K562 (cell line): ENCODE measurements around the gene P4HTM. TPM values are rescaled to one million over a fixed set of nuclear protein-coding genes. Genes with fewer than 3 reads are reported as not detected.

Experiments
- ATAC-seq: fragments of 200-7000 bp; cut with Tn5 transposase; 3 replicates; pipeline ENCODE4 v1.9.1; 2020; ENCODE audit warnings: moderate library complexity
- BruUV-seq: library from RNA; stranded (reverse); fragments of 400-500 nt; replicated peaks from 2 replicates; lab custom pipeline; 2021; lab: Mats Ljungman, UMichigan
- CTCF ChIA-PET: fragments of 300-600 bp; formaldehyde crosslinking; extraction: SDS; loops from one replicate; lab custom pipeline; 2021; ENCODE audit warnings: low intra/inter-chr PET ratio; lab: Yijun Ruan, JAX
- POLR2A ChIA-PET: fragments of 300-600, 350-650 bp; sonication (Branson Sonifier 250); formaldehyde crosslinking; extraction: SDS; loops from one replicate; lab custom pipeline; 2021; ENCODE audit warnings: antibody characterized with exemption, inconsistent platforms; lab: Yijun Ruan, JAX
- DNase-seq, 4 experiments: peaks; one replicate each; pipeline versions ENCODE4 v3.0.0 to v3.0.0-alpha.2; 2011 to 2018; ENCODE audit warnings: low spot score in 3 of 4, mixed read lengths in 3 of 4; ENCODE audit errors: extremely low read depth in 1 of 4
- FAIRE-seq: peaks from 2 replicates; lab custom pipeline; 2011; peaks lifted over from hg19 to GRCh38; lab: Jason Lieb, UNC
- H2AFZ ChIP-seq: 2 replicates; pipeline ENCODE4 v1.6.0; 2011; ENCODE audit warnings: low read depth, low read length, control low read depth, inconsistent platforms
- H3K27ac ChIP-seq: fragments of 200-600 bp; 3 replicates; pipeline ENCODE4 v1.8.0; 2011; ENCODE audit warnings: low read depth, mild to moderate bottlenecking, control low read depth, inconsistent platforms, low read length, moderate library complexity, mixed read lengths; ENCODE audit errors: extremely low read depth
- H3K27me3 ChIP-seq, 2 experiments: fragments of 300-600 bp in 1 of 2; 2 replicates in 1 of 2; 3 replicates in 1 of 2; pipeline versions ENCODE4 v1.6.0 to v1.8.0; 2011; ENCODE audit warnings: inconsistent platforms in 2 of 2, low read length in 2 of 2, mild to moderate bottlenecking in 1 of 2, mixed read lengths in 1 of 2, moderate library complexity in 1 of 2; ENCODE audit not compliant: control insufficient read depth in 2 of 2, insufficient read depth in 2 of 2
- H3K36me3 ChIP-seq: fragments of 300-600 bp; 3 replicates; pipeline ENCODE4 v1.8.0; 2011; ENCODE audit warnings: mild to moderate bottlenecking, low read length, inconsistent platforms; ENCODE audit not compliant: control insufficient read depth, insufficient read depth
- H3K4me1 ChIP-seq, 2 experiments: fragments of 200-600 bp in 1 of 2; replicated peaks in 1 of 2; 2 replicates in 1 of 2; 3 replicates in 1 of 2; pipeline versions ENCODE4 v1.5.1 to v1.8.0; 2011; ENCODE audit warnings: inconsistent platforms in 2 of 2, low read length in 2 of 2, mild to moderate bottlenecking in 1 of 2, mixed read lengths in 1 of 2, moderate library complexity in 1 of 2; ENCODE audit not compliant: control insufficient read depth in 2 of 2, insufficient read depth in 2 of 2
- H3K4me2 ChIP-seq: 2 replicates; pipeline ENCODE4 v1.6.1; 2011; ENCODE audit warnings: low read length, control low read depth, inconsistent platforms, mixed read lengths; ENCODE audit not compliant: insufficient read depth
- H3K4me3 ChIP-seq: fragments of 200-600 bp; sonication (generic), shearing (Covaris generic); 2 replicates; pipeline ENCODE4 v1.5.1; 2016; ENCODE audit warnings: control low read depth, inconsistent platforms
- H3K79me2 ChIP-seq: fragments of 200-600 bp; 3 replicates; pipeline ENCODE4 v1.8.0; 2011; ENCODE audit warnings: low read length, inconsistent platforms; ENCODE audit not compliant: control insufficient read depth, insufficient read depth
- H3K9ac ChIP-seq, 2 experiments: 2 replicates each; pipeline versions ENCODE4 v1.6.0 to v1.6.1; 2011; ENCODE audit warnings: low read depth in 2 of 2, low read length in 2 of 2, control low read depth in 1 of 2, inconsistent platforms in 1 of 2, mild to moderate bottlenecking in 1 of 2, mixed read lengths in 1 of 2; ENCODE audit not compliant: insufficient read depth in 1 of 2
- H3K9me1 ChIP-seq: one replicate; pipeline ENCODE4 v1.6.0; 2011; ENCODE audit warnings: inconsistent platforms, mild to moderate bottlenecking, low read length, moderate library complexity; ENCODE audit not compliant: control insufficient read depth, insufficient read depth
- H3K9me3 ChIP-seq: replicated peaks from 2 replicates; pipeline ENCODE4 v1.5.1; 2011; ENCODE audit warnings: low read depth, low read length, inconsistent platforms; ENCODE audit not compliant: control insufficient read depth, insufficient read depth
- H4K20me1 ChIP-seq: replicated peaks from 2 replicates; pipeline ENCODE4 v1.6.1; 2011; ENCODE audit warnings: low read length, inconsistent platforms, mixed read lengths; ENCODE audit not compliant: control insufficient read depth, insufficient read depth
- ARID2 ChIP-seq: fragments of 450-650 bp; IDR thresholded peaks from 2 replicates; pipeline ENCODE4 v1.6.1; 2017; ENCODE audit warnings: antibody characterized with exemption, mild to moderate bottlenecking
- RFX1 ChIP-seq: fragments of 450-650 bp; IDR thresholded peaks from 2 replicates; pipeline ENCODE4 v1.6.1; 2016; ENCODE audit warnings: mild to moderate bottlenecking, moderate library complexity
- ZFP36 ChIP-seq: fragments of 150-350 bp; IDR thresholded peaks from 2 replicates; pipeline ENCODE4 v1.6.1; 2018; ENCODE audit warnings: low read length, low read depth; ENCODE audit not compliant: partially characterized antibody
- ZNF318 ChIP-seq, 2 experiments: fragments of 450-650 bp; IDR thresholded peaks; 2 replicates each; pipeline ENCODE4 v1.6.1; 2016; ENCODE audit warnings: mild to moderate bottlenecking in 2 of 2, borderline replicate concordance in 1 of 2, low read depth in 1 of 2, moderate library complexity in 1 of 2
- WGBS: fragments of 100-300 bp; shearing (Covaris generic); methylation state at CpG from one replicate; pipeline ENCODE4 v1.1.6; 2016; ENCODE audit warnings: low coverage, mixed read lengths; ENCODE audit not compliant: insufficient coverage; ENCODE audit errors: missing lambda C conversion rate; 5-methylcytosine and 5-hydroxymethylcytosine counted together
- in situ Hi-C: fragments of 300-500 bp; cut with MboI; formaldehyde crosslinking; loops from 4 replicates; pipeline ENCODE4 v1.15.0; 2018; ENCODE audit warnings: inconsistent platforms, mixed read lengths
- intact Hi-C: fragments of 100-400 bp; cut with micrococcal nuclease; formaldehyde crosslinking; loops from 2 replicates; pipeline ENCODE4 v1.14.2; 2022
- polyA plus RNA-seq, 8 experiments: library from polyadenylated mRNA; depleted of rRNA in 4 of 8; stranded (reverse) in 5 of 8; unstranded in 3 of 8; fragments of >200 nt; fragmentation: Nextera tagmentation in 2 of 8; fragmentation: Illumina TruSeq in 1 of 8; extraction: Ambion mirVana in 2 of 8; extraction: Trizol in 1 of 8; gene quantifications; 2 replicates each; pipeline versions ENCODE4 v1.2.1 to v1.2.3, GENCODE V29; 2011 to 2014; ENCODE audit warnings: inconsistent platforms in 1 of 8, missing spikeins in 1 of 8
- total RNA-seq, 7 experiments: library from RNA; depleted of rRNA in 6 of 7; stranded (reverse); fragments of >200 nt in 6 of 7; fragmentation: Illumina TruSeq in 2 of 7; extraction: Trizol in 2 of 7; gene quantifications; 2 replicates each; pipeline versions ENCODE4 v1.2.1 to v1.2.3, GENCODE V29; 2011 to 2021; ENCODE audit warnings: low replicate concordance in 1 of 7
- TF ChIP-seq, protein P1 (sequence below), 2 experiments: fragments of 250-450 bp in 1 of 2; fragments of 450-650 bp in 1 of 2; sonication (Bioruptor Pico) in 1 of 2; IDR thresholded peaks; 2 replicates each; pipeline versions ENCODE4 v1.6.1 to v1.8.0; 2016 to 2021; ENCODE audit warnings: mild to moderate bottlenecking in 2 of 2, moderate library complexity in 2 of 2, missing compliant biosample characterization in 1 of 2, missing genetic modification characterization in 1 of 2
- TF ChIP-seq, protein P2 (sequence below): conservative IDR thresholded peaks from 2 replicates; pipeline ENCODE4 v1.6.1; 2011; ENCODE audit warnings: low read depth, mild to moderate bottlenecking, low read length; ENCODE audit not compliant: control insufficient read depth

P4HTM gene
- total and polyA plus RNA-seq, 9 of the 15 experiments (the other 6 are each of a cell fraction or from before 2014, with no cell fraction given): 0.09 to 0.66 (median 0.25) TPM; not detected in 2

- BruUV-seq: no TSS peak
- DNase-seq (no peak), ATAC-seq (no peak), FAIRE-seq (no peak)
- no peaks in the 10 kb centered on the region for H3K79me2 ChIP-seq
- H3K9ac ChIP-seq: no peak overlapping the region
- CTCF ChIA-PET: no interaction called here
- TF ChIP-seq RFX1 (no peak), ZNF318 (IDR thresholded peaks at IDR 0.05; ENCODE audit: borderline replicate concordance in 1 of 2, low read depth in 1 of 2) (no peak), ZFP36 (no peak), ARID2 (no peak)
- TF ChIP-seq, protein P1, sequence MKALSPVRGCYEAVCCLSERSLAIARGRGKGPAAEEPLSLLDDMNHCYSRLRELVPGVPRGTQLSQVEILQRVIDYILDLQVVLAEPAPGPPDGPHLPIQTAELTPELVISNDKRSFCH (CRISPR knock-in tag; IDR thresholded peaks at IDR 0.05): no peak
- TF ChIP-seq, protein P1 (tag; IDR thresholded peaks at IDR 0.05): no peak
- TF ChIP-seq, protein P2, sequence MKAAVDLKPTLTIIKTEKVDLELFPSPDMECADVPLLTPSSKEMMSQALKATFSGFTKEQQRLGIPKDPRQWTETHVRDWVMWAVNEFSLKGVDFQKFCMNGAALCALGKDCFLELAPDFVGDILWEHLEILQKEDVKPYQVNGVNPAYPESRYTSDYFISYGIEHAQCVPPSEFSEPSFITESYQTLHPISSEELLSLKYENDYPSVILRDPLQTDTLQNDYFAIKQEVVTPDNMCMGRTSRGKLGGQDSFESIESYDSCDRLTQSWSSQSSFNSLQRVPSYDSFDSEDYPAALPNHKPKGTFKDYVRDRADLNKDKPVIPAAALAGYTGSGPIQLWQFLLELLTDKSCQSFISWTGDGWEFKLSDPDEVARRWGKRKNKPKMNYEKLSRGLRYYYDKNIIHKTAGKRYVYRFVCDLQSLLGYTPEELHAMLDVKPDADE: no peak
- H2AFZ ChIP-seq: no peak overlapping the region
- H3K27ac ChIP-seq: no peak overlapping the region
- H3K4me1 ChIP-seq: peaks cover 0 to 10% of the 10 kb centered on the region in 2 experiments; a peak in 2 of 5 replicates
- WGBS: 77% methylated on average over 8 of the region's 8 CpGs
- no peaks in the 10 kb centered on the region for H3K27me3 ChIP-seq
- H3K4me2 ChIP-seq: no peak overlapping the region
- no peaks in the 10 kb centered on the region for H3K9me3 ChIP-seq
- in situ Hi-C loops (no loop called here), intact Hi-C loops (no loop called here)
- H4K20me1 ChIP-seq: no peaks in the 10 kb centered on the region
- no peak overlapping the region for H3K4me3 ChIP-seq
- no peaks in the 10 kb centered on the region for H3K9me1 ChIP-seq
- POLR2A ChIA-PET: interaction anchor here (0.6 to 1.8 kb wide), 3 partner anchors 11 to 31 kb away, joined by 3 to 5 read pairs (median 5); partner anchors contain the start of gene WDR6
- no peaks in the 10 kb centered on the region for H3K36me3 ChIP-seq
Measured at GRCh38 chr3:48996640-48997039, 6.6 kb downstream of the P4HTM start.
